IPS-NIHi7 (cell line): Measurements from ENCODE around the gene CUL1.

ENCODE experiments used
- DNase-seq: peaks from one replicate; pipeline ENCODE4 v3.0.0; 2012; ENCODE audit warnings: mixed read lengths; ENCODE audit errors: extremely low spot score

The CUL1 gene

GRCh38 chr7:148804343-148805235 lies 105.9 kb downstream of the CUL1 start:
- DNase-seq, result no peak

- DNase-seq, result no peak
Measured at GRCh38 chr7:148806187-148806586, 107.5 kb downstream of the CUL1 start.

GRCh38 chr7:148807436-148807835 lies 108.7 kb downstream of the CUL1 start:
- DNase-seq, result no peak

- DNase-seq, result peak; percentile 57
Measured at GRCh38 chr7:148809856-148810255, 111.2 kb downstream of the CUL1 start.

GRCh38 chr7:148811892-148812291 lies 113.2 kb downstream of the CUL1 start:
- no peak for DNase-seq

- DNase-seq, result no peak
Measured at GRCh38 chr7:148813890-148814289, 115.2 kb downstream of the CUL1 start.

GRCh38 chr7:148814922-148815559 lies 116.3 kb downstream of the CUL1 start:
- no peak for DNase-seq

GRCh38 chr7:148815612-148816011 lies 116.9 kb downstream of the CUL1 start:
- DNase-seq, result no peak

GRCh38 chr7:148819697-148820360 lies 121.1 kb downstream of the CUL1 start:
- no peak for DNase-seq

GRCh38 chr7:148821422-148821821 lies 122.7 kb downstream of the CUL1 start:
- no peak for DNase-seq

GRCh38 chr7:148824864-148825263 lies 126.2 kb downstream of the CUL1 start:
- DNase-seq, result no peak

- no peak for DNase-seq
Measured at GRCh38 chr7:148825338-148825737, 126.6 kb downstream of the CUL1 start.

GRCh38 chr7:148828965-148829364 lies 130.3 kb downstream of the CUL1 start:
- DNase-seq, result no peak

- DNase-seq, result no peak
Measured at GRCh38 chr7:148830897-148831692, 132.4 kb downstream of the CUL1 start.

- DNase-seq, result no peak
Measured at GRCh38 chr7:148831782-148832181, 133.1 kb downstream of the CUL1 start.

- DNase-seq, result no peak
Measured at GRCh38 chr7:148834605-148835004, 135.9 kb downstream of the CUL1 start.

GRCh38 chr7:148835854-148836253 lies 137.2 kb downstream of the CUL1 start:
- no peak for DNase-seq

GRCh38 chr7:148838905-148839304 lies 140.2 kb downstream of the CUL1 start:
- no peak for DNase-seq

GRCh38 chr7:148847815-148848734 lies 149.4 kb downstream of the CUL1 start:
- no peak for DNase-seq

GRCh38 chr7:148849393-148850098 lies 150.8 kb downstream of the CUL1 start:
- DNase-seq, result no peak
